AML-193 (cell line): ENCODE measurements around the gene DUS3L.
"Not testable (repeated sequence)": the region's sequence is repeated elsewhere in the genome, so short reads cannot be mapped to it uniquely, and the experiment has no call there.

Experiments used
- DNase-seq, 2 experiments: peaks; one replicate each; lab custom pipeline; 2025; lab: John Stamatoyannopoulos, UW

The DUS3L gene

GRCh38 chr19:5800361-5801270 is 9.7 kb upstream of the DUS3L start:
- DNase-seq: no peak

GRCh38 chr19:5799247-5800241 is 8.6 kb upstream of the DUS3L start:
- DNase-seq: no peak

GRCh38 chr19:5798244-5798643 is 7.3 kb upstream of the DUS3L start:
- no peak for DNase-seq

- DNase-seq: no peak
Observed at GRCh38 chr19:5795382-5795919, 4.5 kb upstream of the DUS3L start.

GRCh38 chr19:5793188-5793587 is 2.2 kb upstream of the DUS3L start:
- DNase-seq: no peak

- no peak for DNase-seq
Observed at GRCh38 chr19:5792224-5792623, 1.3 kb upstream of the DUS3L start.

GRCh38 chr19:5789886-5790558 is 941 bp downstream of the DUS3L start:
- DNase-seq: no peak

GRCh38 chr19:5789351-5789761 is 1.6 kb downstream of the DUS3L start:
- DNase-seq: no peak

- DNase-seq: no peak
Observed at GRCh38 chr19:5788422-5788821, 2.5 kb downstream of the DUS3L start.

GRCh38 chr19:5787409-5788182 is 3.4 kb downstream of the DUS3L start:
- no peak for DNase-seq

- no peak for DNase-seq
Observed at GRCh38 chr19:5786593-5787408, 4.2 kb downstream of the DUS3L start.

- DNase-seq: no peak
Observed at GRCh38 chr19:5785423-5785822, 5.5 kb downstream of the DUS3L start.

GRCh38 chr19:5784581-5785147 is 6.3 kb downstream of the DUS3L start, which contains the start of gene PRR22:
PRR22 (minus strand) TSS chr19:5784746; CDS start chr19:5784660, 86 bp downstream.
- DNase-seq: no peak

GRCh38 chr19:5782945-5783919 is 7.7 kb downstream of the DUS3L start:
- DNase-seq: no peak

GRCh38 chr19:5782322-5782721 is 8.6 kb downstream of the DUS3L start:
- no peak for DNase-seq

- not testable (repeated sequence) for DNase-seq
Observed at GRCh38 chr19:5780916-5781315, 10.0 kb downstream of the DUS3L start.

GRCh38 chr19:5778402-5778801 is 12.6 kb downstream of the DUS3L start:
- no peak for DNase-seq

- DNase-seq: no peak
Observed at GRCh38 chr19:5775668-5776309, 15.2 kb downstream of the DUS3L start.
